ENCODE measurements around the gene FRZB. TPM values are rescaled to one million over a fixed set of nuclear protein-coding genes. Genes with fewer than 3 reads are reported as not detected.

FRZB gene
- total RNA-seq, 1 experiment from 2014 or later: 0.08 TPM

GRCh38 chr2:182870227-182870626, 3.8 kb upstream of the FRZB start:
- no peak for ATAC-seq
- ChIA-PET POLR2A (no interaction called here), CTCF (no interaction called here)
- Histone ChIP-seq H3K36me3 (ENCODE audit: control insufficient read depth, insufficient read depth, low read length) (no peaks in the 10 kb centered on the region), H3K27ac (ENCODE audit: low read length) (no peak overlapping the region), H3K27me3 (ENCODE audit: control insufficient read depth, insufficient read depth, low read length) (peaks cover 3% of the 10 kb centered on the region; the same call in 1 of the 2 replicates), H3K4me3 (ENCODE audit: low read depth in 2 of 2, low read length in 2 of 2) (no peak overlapping the region), H3K9me3 (ENCODE audit: control insufficient read depth, insufficient read depth, low read depth, low read length) (no peaks in the 10 kb centered on the region), H3K4me1 (ENCODE audit: control insufficient read depth, insufficient read depth, low read length) (peaks cover 4% of the 10 kb centered on the region; the same call in 1 of the 2 replicates)
- in situ Hi-C loops (cut with HindIII; ENCODE audit: low pct_unique_long_range_greater_than_20kb, low sequenced_read_pairs): no loop called here
- no TSS peak for BruUV-seq (replicated peaks)
- TF ChIP-seq CTCF (IDR thresholded peaks at IDR 0.05) (peak; percentile 53), SIN3A (IDR thresholded peaks at IDR 0.05; ENCODE audit: borderline replicate concordance, insufficient read depth, low read depth, low read length) (no peak)
- intact Hi-C loops (cut with micrococcal nuclease; ENCODE audit: unreplicated experiment): no loop called here
- DNase-seq (ENCODE audit: low read depth, low spot score): no peak

GRCh38 chr2:182868054-182868796, 1.8 kb upstream of the FRZB start:
- DNase-seq (ENCODE audit: low read depth, low spot score): no peak
- Histone ChIP-seq H3K9me3 (ENCODE audit: control insufficient read depth, insufficient read depth, low read depth, low read length) (no peaks in the 10 kb centered on the region), H3K4me3 (ENCODE audit: low read depth in 2 of 2, low read length in 2 of 2) (no peak overlapping the region), H3K4me1 (ENCODE audit: control insufficient read depth, insufficient read depth, low read length) (peaks cover 4% of the 10 kb centered on the region; the same call in 1 of the 2 replicates), H3K27ac (ENCODE audit: low read length) (no peak overlapping the region), H3K27me3 (ENCODE audit: control insufficient read depth, insufficient read depth, low read length) (peaks cover 3% of the 10 kb centered on the region; the same call in 1 of the 2 replicates), H3K36me3 (ENCODE audit: control insufficient read depth, insufficient read depth, low read length) (no peaks in the 10 kb centered on the region)
- intact Hi-C loops (cut with micrococcal nuclease; ENCODE audit: unreplicated experiment): no loop called here
- ATAC-seq: no peak
- no TSS peak for BruUV-seq (replicated peaks)
- in situ Hi-C loops (cut with HindIII; ENCODE audit: low pct_unique_long_range_greater_than_20kb, low sequenced_read_pairs): no loop called here
- TF ChIP-seq POLR2AphosphoS5 (IDR thresholded peaks at IDR 0.05; ENCODE audit: low read depth, low read length) (no peak), TCF7L2 (IDR thresholded peaks at IDR 0.05; ENCODE audit: low read depth, low read length) (no peak), SIN3A (IDR thresholded peaks at IDR 0.05; ENCODE audit: borderline replicate concordance, insufficient read depth, low read depth, low read length) (no peak), REST (IDR thresholded peaks at IDR 0.05; ENCODE audit: insufficient read depth in 1 of 2, low read depth in 2 of 2, low read length in 1 of 2) (no peak), CTCF (IDR thresholded peaks at IDR 0.05) (no peak)
- ChIA-PET POLR2A (interaction anchor here (0.6 kb wide), 2 partner anchors 10 to 255 kb away, joined by 5 to 14 read pairs; no protein-coding TSS in a partner anchor), CTCF (interaction anchor here (0.6 kb wide), 1 partner anchor 23 kb away, joined by 8 read pairs; no protein-coding TSS in a partner anchor)

Data from Panc1 (cell line).